ENCODE data around the gene SLC2A9. TPM values are rescaled to one million over a fixed set of nuclear protein-coding genes. Genes with fewer than 3 reads are reported as not detected.

SLC2A9 gene
- total and polyA plus RNA-seq, 8 donors, result 2.2 to 19.0 (median 4.3) TPM

GRCh38 chr4:10045481-10045880 is 24.2 kb upstream of the SLC2A9 start:
- ATAC-seq, result peak; percentile 14

GRCh38 chr4:10041036-10041435 is 19.7 kb upstream of the SLC2A9 start:
- H3K4me1 ChIP-seq, result peaks cover 4 to 19% of the 10 kb centered on the region in 2 donors
- no peak overlapping the region for H3K27ac ChIP-seq
- intact Hi-C loops (cut with DNase I), result no loop called here
- no peak for TF ChIP-seq CTCF (IDR thresholded peaks at IDR 0.05)
- H3K4me3 ChIP-seq, result no peak overlapping the region
- DNase-seq, result no peak
- H3K9me3 ChIP-seq, result peaks cover 0 to 14% of the 10 kb centered on the region in 2 donors
- no peak for ATAC-seq
- no peaks in the 10 kb centered on the region for H3K36me3 ChIP-seq
- H3K27me3 ChIP-seq, result no peaks in the 10 kb centered on the region

More at GRCh38 chr4:10045481-10045880, 24.2 kb upstream of the SLC2A9 start:
- H3K27ac ChIP-seq, result no peak overlapping the region
- no peak for DNase-seq
- intact Hi-C loops (cut with DNase I), result no loop called here
- peaks cover 0 to 14% of the 10 kb centered on the region in 2 donors for H3K9me3 ChIP-seq
- no peaks in the 10 kb centered on the region for H3K36me3 ChIP-seq
- H3K27me3 ChIP-seq, result no peaks in the 10 kb centered on the region
- TF ChIP-seq CTCF (IDR thresholded peaks at IDR 0.05), result no peak
- H3K4me3 ChIP-seq, result no peak overlapping the region
- peaks cover 4 to 22% of the 10 kb centered on the region in 2 donors for H3K4me1 ChIP-seq

- Histone ChIP-seq H3K4me1 (peaks cover 0 to 16% of the 10 kb centered on the region in 2 donors), H3K36me3 (no peaks in the 10 kb centered on the region), H3K27me3 (no peaks in the 10 kb centered on the region), H3K27ac (no peak overlapping the region), H3K9me3 (peaks cover 0 to 14% of the 10 kb centered on the region in 2 donors), H3K4me3 (no peak overlapping the region)
- no peak for ATAC-seq
- intact Hi-C loops (cut with DNase I), result no loop called here
- no peak for TF ChIP-seq CTCF (IDR thresholded peaks at IDR 0.05)
- no peak for DNase-seq
Observed at GRCh38 chr4:10040049-10040892, 19.0 kb upstream of the SLC2A9 start.

GRCh38 chr4:10036807-10037342 is 15.6 kb upstream of the SLC2A9 start:
- intact Hi-C loops (cut with DNase I), result no loop called here
- TF ChIP-seq CTCF (IDR thresholded peaks at IDR 0.05), result no peak
- DNase-seq, result no peak
- Histone ChIP-seq H3K27me3 (no peaks in the 10 kb centered on the region), H3K36me3 (no peaks in the 10 kb centered on the region), H3K4me1 (peaks cover 16 to 23% of the 10 kb centered on the region in 2 donors), H3K27ac (no peak overlapping the region), H3K9me3 (peaks cover 0 to under 1% of the 10 kb centered on the region in 2 donors), H3K4me3 (no peak overlapping the region)
- ATAC-seq, result no peak

- no peak overlapping the region for H3K27ac ChIP-seq
- no peak for TF ChIP-seq CTCF (IDR thresholded peaks at IDR 0.05)
Observed at GRCh38 chr4:10035130-10035529, 13.8 kb upstream of the SLC2A9 start.

More at GRCh38 chr4:10035130-10035529, 13.8 kb upstream of the SLC2A9 start:
- Histone ChIP-seq H3K36me3 (no peaks in the 10 kb centered on the region), H3K27me3 (no peaks in the 10 kb centered on the region), H3K9me3 (no peaks in the 10 kb centered on the region), H3K4me1 (peaks cover 16 to 35% of the 10 kb centered on the region in 2 donors), H3K4me3 (no peak overlapping the region)
- intact Hi-C loops (cut with DNase I), result no loop called here
- ATAC-seq (no peak), DNase-seq (peak in 1 of 4 donors; percentile 41)

All from left lung (tissue), 10 donors.